Stimulated activated CD4-positive, alpha-beta T cell treated with anti-CD3 and anti-CD28 coated beads, Interleukin-4, amount 100 ng/mL, for 1 hour (primary cell): ENCODE measurements around the gene HPD.

Experiments used
- DNase-seq: peaks from one replicate; pipeline ENCODE4 v3.0.0-alpha.2; 2020

HPD gene

DNA sequence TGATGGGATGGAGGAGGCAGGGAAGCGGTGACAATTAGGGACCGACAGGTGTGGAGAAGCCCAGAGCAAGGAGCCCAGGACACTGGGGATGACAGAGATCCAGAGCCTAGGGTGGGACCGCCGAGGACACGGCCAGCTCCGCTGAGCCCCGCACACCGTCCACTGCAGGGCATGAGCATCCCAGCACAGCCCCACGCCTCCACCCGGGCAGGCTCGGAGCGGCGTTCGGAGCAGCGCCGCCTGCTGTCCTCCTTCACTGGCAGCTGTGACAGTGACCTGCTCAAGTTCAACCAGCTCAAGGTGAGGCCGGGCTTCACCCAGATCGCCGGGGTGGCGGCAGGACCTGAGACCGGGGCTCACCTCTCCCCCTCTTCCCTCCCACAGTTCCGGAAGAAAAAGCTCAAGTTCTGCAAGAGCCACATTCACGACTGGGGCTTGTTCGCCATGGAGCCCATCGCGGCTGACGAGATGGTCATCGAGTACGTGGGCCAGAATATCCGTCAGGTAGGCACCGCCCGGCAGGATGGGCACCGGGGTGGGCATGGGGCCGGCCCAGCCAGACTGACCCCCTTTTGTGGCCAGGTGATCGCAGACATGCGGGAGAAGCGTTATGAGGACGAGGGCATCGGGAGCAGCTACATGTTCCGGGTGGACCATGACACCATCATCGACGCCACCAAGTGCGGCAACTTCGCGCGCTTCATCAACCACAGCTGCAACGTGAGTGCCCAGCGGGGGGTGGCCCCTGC is 31.1 kb downstream of the HPD start:
- DNase-seq, result no peak

DNA sequence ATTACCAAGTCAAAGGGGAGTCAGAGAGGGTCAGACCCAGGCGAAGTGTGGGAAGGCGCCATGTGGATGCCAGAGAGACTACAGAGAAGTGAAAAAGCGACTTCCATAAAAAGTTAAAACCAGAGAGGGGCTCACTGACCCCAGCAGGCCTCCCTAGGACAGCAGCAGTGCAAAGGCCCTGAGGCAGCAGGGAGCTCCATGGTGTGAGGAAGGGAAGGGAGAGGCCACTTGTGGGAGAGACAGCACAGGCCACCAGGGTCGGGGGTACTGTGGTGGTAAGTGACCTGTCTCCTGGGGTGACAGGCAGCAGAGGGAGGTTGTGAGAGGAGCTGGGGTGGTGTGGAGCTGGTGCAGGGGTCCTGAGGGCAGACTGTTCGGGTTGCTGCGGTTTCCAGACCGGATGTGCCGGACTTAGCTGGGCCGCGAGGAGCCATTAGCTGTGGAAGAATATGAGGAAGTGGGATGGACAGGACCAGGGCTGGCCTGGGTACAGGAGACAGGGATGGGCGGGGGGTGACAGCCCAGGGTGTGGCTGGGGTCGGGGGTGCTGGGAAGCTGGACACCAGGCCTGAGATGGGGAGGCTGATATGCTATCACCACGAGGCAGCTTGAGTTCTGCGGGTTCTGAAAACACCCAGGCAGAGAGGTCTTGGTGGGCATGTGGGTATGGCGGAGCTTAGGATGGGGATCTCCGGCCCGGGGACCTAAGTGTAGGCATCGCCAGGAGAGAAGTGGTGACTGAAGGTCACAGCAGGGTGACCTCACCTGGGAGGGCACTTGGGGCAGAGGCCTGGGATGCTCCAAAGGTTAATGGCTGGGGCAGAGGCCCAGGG is 32.1 kb downstream of the HPD start:
- DNase-seq, result no peak

DNA sequence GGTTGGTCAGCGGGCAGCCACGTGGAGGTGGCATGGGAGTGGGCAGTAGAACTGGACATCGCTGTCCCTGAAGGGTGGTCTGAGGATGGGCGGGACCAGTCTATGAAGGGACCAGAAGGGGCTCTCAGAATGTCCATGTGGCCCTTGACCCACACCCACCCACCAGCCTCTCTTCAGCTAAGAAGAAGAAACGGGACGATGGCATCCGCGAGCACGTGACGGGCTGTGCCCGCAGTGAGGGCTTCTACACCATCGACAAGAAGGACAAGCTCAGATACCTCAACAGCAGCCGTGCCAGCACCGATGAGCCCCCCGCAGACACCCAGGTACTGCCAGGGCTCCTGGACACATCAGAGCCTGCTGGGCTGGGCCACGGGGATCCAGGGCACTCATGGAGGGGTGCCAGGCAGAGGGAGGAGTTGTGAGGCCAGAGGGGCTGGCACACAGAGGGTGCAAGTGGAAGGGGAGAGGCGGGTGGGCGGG is 33.6 kb downstream of the HPD start:
- DNase-seq, result no peak

GRCh38 chr12:121823727-121824115 is 34.9 kb downstream of the HPD start:
- no peak for DNase-seq

DNA sequence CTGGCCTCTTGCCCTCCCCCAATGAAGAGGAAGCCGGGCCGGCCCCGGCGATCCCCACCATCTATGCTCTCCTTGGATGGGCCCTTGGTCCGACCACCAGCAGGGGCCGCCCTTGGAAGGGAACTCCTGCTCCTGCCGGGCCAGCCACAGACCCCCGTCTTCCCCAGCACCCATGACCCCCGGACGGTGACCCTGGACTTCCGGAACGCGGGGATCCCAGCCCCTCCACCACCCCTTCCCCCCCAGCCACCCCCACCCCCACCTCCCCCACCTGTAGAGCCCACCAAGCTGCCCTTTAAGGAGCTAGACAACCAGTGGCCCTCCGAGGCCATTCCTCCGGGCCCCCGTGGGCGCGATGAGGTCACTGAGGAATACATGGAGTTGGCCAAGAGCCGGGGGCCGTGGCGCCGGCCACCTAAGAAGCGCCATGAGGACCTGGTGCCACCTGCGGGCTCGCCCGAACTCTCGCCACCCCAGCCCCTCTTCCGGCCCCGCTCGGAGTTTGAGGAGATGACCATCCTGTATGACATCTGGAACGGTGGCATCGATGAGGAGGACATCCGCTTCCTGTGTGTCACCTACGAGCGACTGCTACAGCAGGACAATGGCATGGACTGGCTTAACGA is 35.4 kb downstream of the HPD start:
- DNase-seq, result no peak

GRCh38 chr12:121822393-121823100 is 36.1 kb downstream of the HPD start:
- no peak for DNase-seq

GRCh38 chr12:121820056-121820455 is 38.6 kb downstream of the HPD start:
- DNase-seq, result no peak

- DNase-seq, result no peak
These were observed 39.3 kb downstream of the HPD start for GRCh38 chr12:121819212-121819949.

- DNase-seq, result no peak
These were observed 41.0 kb downstream of the HPD start for GRCh38 chr12:121817648-121818043.

- no peak for DNase-seq
These were observed 41.6 kb downstream of the HPD start for GRCh38 chr12:121816925-121817647.

DNA sequence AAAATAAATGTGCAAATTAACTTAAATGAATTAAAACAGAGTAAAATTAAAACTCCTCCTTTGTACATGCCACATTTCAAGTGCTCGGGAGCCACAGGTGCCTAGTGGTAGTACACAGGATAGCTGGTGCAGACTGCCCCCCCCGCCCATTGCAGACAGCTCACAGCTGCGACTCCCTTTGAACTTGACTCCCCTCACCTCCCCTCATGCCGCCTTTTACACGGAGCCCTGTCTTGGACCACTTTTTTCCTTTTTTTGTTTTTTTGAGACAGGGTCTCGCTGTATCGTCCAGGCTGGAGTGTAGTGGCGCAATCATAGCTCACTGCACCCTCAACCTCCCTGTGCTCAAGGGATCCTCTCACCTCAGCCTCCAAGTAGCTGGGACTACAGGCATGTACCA is 43.4 kb downstream of the HPD start:
- no peak for DNase-seq

DNA sequence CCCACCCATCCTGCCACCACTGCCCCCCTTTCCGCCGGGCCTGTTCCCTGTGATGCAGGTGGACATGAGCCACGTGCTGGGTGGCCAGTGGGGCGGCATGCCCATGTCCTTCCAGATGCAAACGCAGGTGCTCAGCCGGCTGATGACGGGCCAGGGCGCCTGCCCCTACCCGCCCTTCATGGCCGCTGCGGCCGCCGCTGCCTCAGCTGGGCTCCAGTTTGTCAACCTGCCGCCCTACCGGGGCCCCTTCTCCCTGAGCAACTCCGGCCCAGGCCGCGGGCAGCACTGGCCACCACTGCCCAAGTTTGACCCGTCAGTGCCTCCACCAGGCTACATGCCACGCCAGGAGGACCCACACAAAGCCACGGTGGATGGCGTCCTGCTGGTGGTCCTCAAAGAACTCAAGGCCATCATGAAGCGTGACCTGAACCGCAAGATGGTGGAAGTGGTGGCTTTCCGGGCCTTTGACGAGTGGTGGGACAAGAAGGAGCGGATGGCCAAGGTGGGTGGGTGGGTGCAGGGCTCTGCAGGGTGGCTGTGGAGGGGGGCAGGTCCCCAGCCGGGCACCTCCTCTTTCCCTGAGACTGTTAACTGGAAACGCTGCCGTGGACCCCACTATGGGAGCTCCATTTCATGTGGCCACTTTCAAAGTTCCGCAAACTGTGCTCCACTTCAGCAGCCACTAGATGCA is 44.1 kb downstream of the HPD start:
- DNase-seq, result no peak

GRCh38 chr12:121813951-121814350 is 44.7 kb downstream of the HPD start:
- DNase-seq, result no peak

DNA sequence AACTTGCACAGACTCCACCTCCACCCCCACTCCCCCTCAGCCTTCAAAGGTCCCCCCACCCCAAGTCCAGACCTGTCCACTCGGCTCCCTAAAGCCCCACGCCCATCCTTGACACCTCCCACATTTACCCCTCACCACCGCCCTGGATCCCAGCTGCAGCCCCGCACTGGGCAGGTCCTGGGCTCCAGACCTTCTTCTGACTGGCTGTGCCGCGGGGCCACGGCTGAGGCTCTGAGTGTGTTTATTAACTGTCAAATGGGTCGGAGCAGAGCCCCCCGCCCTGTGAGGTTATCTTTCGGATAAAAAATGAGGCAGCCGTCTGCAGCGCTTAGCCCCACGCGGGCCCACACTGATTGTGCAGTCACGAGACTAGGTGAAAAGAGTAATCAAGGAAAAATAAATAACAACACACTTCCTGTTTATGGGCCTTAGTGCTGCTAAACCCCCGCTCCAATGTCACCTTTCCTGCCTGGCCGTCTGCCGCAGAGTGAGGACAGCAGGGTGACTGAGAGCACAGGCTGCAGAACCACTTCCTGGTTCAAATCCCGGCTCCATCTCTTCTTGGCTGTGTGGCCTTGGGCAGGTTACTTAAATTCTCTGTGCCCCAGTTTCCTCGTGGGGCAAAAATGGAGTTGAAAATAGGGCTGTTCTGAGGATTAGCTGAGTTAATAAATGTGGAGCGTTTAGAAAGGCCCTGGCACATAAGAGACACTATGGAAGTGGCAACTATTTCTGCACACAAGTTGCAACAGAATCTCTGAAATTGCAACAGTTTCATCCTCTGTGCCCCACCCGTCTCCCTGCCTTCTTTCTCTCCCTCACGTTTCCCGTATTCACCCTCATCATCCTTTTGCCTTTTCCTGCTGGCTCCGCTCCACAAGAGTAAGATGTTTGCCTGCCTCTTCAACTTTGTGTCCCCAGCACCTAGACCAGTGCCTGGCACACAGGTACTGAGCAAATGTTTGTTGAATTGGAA is 45.5 kb downstream of the HPD start:
- no peak for DNase-seq

DNA sequence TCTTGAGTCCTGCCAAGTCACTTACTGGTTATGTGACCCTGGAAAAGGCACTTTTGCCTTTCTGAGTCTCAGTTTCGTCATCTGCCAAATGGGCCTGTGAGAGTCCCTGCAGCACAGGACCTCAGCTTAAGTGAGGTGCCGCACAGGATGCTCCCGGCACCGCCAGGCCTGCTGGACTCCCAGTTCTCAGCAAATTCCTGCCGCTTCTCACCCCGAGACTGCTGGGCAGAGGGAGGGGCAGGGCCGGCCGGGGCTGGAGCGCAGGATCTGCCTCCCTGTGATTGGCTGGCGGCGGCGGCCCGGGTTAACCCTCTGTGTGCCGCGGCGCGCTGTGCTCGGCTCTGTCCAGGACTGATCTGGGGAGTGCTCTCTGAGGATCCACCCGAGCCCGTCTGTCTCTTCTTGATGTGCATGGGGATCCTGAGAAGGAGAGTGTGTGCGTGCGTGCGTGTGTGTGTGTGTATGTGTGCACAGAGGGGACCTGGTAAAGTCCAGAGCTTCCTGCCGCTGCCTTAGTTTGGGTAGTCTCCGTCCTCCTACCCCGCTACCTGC is 46.3 kb downstream of the HPD start:
- peak; percentile 47 for DNase-seq

DNA sequence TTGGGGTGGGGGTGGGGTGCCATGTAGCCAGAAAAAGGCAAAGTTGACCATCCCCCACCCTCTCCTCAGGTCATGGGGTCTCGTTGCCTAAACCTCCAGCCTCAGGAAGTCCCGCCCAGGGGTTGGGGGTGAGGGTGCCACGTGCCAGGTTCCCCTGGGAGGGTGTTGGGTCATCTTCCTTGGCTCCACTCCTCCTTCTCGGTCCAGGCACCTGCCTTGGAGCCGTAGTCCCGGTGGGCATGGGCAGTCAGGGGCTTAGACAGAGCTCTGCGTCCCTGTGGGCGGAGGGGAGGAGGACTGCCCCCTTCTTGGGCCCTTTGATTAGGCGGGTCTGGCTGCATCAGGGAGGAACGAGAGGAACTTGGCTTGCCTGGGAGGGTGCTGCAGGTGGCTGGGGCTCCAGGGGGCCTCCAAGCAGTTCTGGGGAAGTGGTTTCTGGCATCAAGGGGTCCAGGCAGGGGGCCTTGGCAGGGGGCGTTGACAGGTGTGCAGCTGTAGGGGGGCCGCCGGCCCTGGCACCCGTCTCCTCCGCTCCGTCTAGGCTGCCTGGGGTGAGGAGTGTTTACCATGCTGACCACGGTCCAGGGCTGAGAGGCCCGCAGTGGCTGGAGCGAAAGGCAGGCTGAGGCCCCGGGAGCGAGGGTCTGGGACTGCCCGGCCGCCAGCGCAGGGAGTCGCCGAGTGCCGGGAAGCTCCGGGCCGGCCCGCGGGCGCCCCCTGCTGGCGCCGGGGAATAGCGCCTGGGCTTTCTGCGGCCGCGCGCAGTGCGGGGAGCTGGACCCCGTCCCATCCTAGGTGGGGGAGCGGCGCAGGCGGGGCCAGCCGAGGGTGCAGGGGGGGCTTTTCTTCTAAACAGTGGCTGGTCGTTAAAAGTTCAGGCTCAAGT is 47.0 kb downstream of the HPD start:
- peak; percentile 71 for DNase-seq

GRCh38 chr12:121810833-121811433 is 47.7 kb downstream of the HPD start:
- DNase-seq, result no peak
